ENCODE data around the gene RPP14. TPM values are rescaled to one million over a fixed set of nuclear protein-coding genes. Genes with fewer than 3 reads are reported as not detected.

Gene RPP14
- total RNA-seq, 1 donor = 16.0 TPM

DNA sequence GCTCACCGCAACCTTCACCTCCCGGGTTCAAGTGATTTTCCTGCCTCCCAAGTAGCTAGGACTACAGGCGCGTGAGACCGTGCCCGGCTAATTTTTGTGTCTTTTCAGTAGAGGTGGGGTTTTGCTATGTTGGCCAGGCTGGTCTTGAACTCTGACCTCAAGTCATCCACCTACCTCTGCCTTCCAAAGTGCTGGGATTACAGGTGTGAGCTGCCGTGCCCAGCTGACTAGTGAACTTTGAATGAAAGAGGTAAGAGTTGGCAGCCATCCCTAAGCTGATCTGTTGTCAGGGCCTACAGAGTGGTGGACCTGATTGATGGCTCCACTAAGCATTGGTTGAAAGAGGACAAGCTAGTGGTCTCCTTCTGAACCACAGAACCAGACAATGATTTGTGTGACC is 41.9 kb downstream of the RPP14 start:
- TF ChIP-seq, protein P1, sequence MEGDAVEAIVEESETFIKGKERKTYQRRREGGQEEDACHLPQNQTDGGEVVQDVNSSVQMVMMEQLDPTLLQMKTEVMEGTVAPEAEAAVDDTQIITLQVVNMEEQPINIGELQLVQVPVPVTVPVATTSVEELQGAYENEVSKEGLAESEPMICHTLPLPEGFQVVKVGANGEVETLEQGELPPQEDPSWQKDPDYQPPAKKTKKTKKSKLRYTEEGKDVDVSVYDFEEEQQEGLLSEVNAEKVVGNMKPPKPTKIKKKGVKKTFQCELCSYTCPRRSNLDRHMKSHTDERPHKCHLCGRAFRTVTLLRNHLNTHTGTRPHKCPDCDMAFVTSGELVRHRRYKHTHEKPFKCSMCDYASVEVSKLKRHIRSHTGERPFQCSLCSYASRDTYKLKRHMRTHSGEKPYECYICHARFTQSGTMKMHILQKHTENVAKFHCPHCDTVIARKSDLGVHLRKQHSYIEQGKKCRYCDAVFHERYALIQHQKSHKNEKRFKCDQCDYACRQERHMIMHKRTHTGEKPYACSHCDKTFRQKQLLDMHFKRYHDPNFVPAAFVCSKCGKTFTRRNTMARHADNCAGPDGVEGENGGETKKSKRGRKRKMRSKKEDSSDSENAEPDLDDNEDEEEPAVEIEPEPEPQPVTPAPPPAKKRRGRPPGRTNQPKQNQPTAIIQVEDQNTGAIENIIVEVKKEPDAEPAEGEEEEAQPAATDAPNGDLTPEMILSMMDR (IDR thresholded peaks at IDR 0.05; ENCODE audit: insufficient read depth, low read depth, low read length) = no peak
- no peak overlapping the region for H3K4me3 ChIP-seq (ENCODE audit: low read depth, low read length)
- DNase-seq (ENCODE audit: low read depth) = no peak

DNA sequence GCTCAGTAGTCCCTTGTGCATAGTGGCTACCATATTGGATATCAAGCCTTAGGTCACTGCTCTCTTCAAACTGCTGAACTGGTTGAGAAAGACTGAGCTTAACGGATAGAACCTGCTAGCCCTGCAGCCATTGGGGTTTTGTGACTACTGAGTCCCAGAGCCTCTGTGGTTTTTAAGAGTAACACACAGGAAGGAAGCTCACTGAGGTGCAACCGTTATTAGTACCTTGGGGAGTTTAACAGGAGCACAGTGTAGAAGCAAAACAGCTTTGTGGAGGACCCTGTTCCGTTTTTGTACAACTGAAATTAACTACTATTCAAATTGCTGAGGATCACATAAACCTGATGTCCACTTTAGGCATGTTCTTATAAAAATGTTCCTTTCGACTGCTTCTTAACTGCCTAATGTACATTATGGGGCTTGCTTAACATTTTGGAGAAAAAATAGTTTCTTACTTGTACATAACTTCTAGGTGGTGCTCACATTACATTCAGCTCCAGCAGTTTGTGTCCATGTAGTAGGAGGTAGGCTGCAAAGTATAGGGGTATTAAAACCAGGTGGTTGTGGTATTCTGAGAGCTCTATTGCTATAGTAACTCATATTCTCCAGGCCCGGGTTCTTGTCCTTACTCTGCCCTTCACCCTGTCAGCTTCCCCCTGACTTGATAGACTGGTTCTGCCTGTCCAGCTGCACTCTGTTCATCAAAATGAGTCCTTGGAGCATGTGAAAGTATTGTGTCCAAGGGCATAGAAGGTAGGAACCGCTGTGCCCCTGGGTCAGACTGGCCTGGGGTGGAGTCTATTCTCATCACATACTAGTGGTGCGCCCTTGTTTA is 44.0 kb downstream of the RPP14 start:
- DNase-seq (ENCODE audit: low read depth) = no peak

DNA sequence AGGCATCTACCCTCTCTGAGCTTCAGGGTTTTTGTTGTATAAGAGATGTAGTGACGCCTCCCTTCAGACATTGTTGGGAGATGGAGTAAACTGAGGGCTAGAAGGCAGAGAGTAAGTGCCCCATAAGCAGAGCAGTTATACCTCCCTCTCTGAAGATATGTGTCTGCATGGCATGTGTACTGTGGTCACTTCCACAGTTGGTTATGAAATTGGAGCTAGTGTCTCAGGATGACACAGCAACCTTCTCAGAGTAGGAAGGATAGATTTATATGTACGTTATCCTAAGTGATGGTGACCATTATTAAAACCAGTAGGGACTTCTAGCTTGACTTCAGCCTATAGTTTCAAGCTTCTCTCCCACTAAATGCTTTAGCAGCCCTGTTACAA is 44.6 kb downstream of the RPP14 start:
- DNase-seq (ENCODE audit: low read depth) = peak; percentile 55
- no peak overlapping the region for H3K4me3 ChIP-seq (ENCODE audit: low read depth, low read length)
- TF ChIP-seq, protein P1 (IDR thresholded peaks at IDR 0.05; ENCODE audit: insufficient read depth, low read depth, low read length) = no peak

More for the DNA sequence above, 44.0 kb downstream of the RPP14 start:
- TF ChIP-seq, protein P1 (IDR thresholded peaks at IDR 0.05; ENCODE audit: insufficient read depth, low read depth, low read length) = no peak
- no peak overlapping the region for H3K4me3 ChIP-seq (ENCODE audit: low read depth, low read length)

DNA sequence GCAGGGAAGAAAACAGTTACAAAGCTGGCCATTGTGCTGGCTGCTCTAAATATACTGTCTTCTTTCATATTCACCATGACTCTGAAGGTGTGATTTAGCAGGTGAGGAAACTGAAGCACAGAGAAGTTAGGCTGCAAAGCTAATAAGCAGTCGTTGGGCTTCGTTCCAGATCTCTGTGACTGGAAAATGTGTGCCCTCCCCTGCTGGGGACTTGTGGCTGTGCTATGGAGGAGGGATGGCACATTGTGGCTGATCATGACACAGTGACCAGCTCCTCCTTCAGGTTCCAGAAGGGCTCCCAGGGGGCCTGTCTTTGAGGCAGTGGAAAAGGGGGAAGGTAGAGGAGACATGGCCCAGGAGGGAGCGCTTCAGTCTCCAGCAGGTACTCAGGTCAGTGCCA is 45.9 kb downstream of the RPP14 start:
- no peak overlapping the region for H3K4me3 ChIP-seq (ENCODE audit: low read depth, low read length)
- DNase-seq (ENCODE audit: low read depth) = no peak
- TF ChIP-seq, protein P1 (IDR thresholded peaks at IDR 0.05; ENCODE audit: insufficient read depth, low read depth, low read length) = no peak

DNA sequence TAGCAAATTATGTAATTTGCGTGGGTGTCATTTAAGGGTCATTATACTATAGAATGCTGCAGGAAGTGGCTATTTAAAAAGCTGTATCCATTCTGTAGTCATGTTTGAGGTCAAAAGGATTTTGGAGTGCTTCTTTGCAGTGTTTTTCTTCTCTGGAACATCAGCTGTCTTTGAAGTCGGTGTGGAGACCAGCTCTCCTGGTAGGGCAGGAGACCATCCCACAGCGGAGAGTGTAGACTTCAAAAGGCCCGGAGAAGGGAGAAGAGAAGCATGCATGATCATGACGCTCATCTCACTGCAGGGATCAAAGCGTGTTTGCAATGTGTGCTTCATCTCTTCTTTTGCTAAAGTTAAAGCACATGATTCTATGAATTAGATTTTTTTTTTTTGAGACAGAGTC is 46.6 kb downstream of the RPP14 start:
- no peak overlapping the region for H3K4me3 ChIP-seq (ENCODE audit: low read depth, low read length)
- TF ChIP-seq, protein P1 (IDR thresholded peaks at IDR 0.05; ENCODE audit: insufficient read depth, low read depth, low read length) = no peak
- no peak for DNase-seq (ENCODE audit: low read depth)

DNA sequence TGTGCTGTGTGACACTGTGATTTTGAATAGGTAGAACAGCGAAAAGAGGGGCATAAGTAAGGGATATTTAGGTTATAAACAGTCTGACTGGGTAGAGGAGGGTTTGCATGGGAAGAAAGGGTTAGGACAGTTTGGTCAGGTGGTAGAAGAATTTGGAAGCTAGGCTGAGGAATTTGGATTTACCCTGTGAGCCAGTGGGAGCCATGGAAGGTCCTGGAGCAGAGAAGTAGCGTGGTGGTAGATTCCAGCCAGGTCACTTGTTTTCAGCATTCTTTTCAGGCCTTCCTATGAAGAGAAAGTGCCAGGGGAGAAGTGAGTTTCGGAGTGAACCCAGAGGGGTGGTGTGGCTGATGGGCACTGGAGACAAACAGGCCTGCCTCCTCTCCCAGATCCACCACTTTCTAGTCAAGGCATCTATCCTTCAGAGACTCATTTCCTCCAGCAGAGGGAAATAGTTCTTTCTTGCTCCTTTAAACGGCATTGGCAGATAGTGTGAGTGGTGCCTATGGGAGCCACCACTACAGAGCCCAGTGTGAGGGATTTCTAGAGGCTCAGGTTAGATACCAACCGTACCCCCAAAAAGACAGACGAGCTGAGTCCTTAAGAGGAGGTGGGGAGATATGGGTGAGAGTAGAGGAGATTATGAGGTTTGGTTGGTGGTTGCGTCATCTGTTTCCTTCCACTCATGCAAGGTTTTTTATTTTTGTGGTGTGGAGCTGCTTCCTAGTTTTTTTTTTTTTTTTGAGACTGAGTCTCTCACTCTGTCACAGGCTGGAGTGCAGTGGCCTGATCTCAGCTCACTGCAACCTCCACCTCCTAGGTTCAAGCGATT is 47.9 kb downstream of the RPP14 start:
- DNase-seq (ENCODE audit: low read depth) = peak; percentile 62
- TF ChIP-seq, protein P1 (IDR thresholded peaks at IDR 0.05; ENCODE audit: insufficient read depth, low read depth, low read length) = peak; percentile 35
- no peak overlapping the region for H3K4me3 ChIP-seq (ENCODE audit: low read depth, low read length)

Measured in fibroblast of villous mesenchyme (primary cell).